AG10803 (cell line): ENCODE results near the gene LRRD1.

ENCODE experiments used
- DNase-seq: peaks from one replicate; pipeline ENCODE4 v3.0.0; 2010; ENCODE audit warnings: low read depth
- H3K4me3 ChIP-seq: 2 replicates; pipeline ENCODE4 v1.5.1; 2011; ENCODE audit warnings: mild to moderate bottlenecking, low read length, control low read depth
- CTCF ChIP-seq: conservative IDR thresholded peaks from 2 replicates; pipeline ENCODE4 v1.5.1; 2011; ENCODE audit warnings: mild to moderate bottlenecking, low read length, control low read depth, inconsistent platforms

The LRRD1 gene

GRCh38 chr7:92135052-92135889 lies 43.7 kb downstream of the LRRD1 start:
- peak; percentile 8 for DNase-seq
- H3K4me3 ChIP-seq = peak overlapping the region; percentile 88
- TF ChIP-seq CTCF = no peak

- DNase-seq = peak; percentile 91
- H3K4me3 ChIP-seq = peak within 1 kb of the TSS; percentile 88
- 0 out of 2 replicates have a peak, but pooled peaks have one; percentile 5 for TF ChIP-seq CTCF
Observed at GRCh38 chr7:92134271-92135051, 44.5 kb downstream of the LRRD1 start, which contains the start of gene CYP51A1. Gene CYP51A1, minus strand, starts transcription at chr7:92134477. Its CDS starts 113 bp downstream, at chr7:92134364.

- peak; percentile 38 for DNase-seq
- peak overlapping the region; percentile 88 for H3K4me3 ChIP-seq
- TF ChIP-seq CTCF = peak; percentile 72
Observed at GRCh38 chr7:92133737-92134270, 45.1 kb downstream of the LRRD1 start.

- TF ChIP-seq CTCF = no peak
- DNase-seq = peak; percentile 40
- H3K4me3 ChIP-seq = peak overlapping the region; percentile 88
Observed at GRCh38 chr7:92133133-92133736, 45.7 kb downstream of the LRRD1 start.

GRCh38 chr7:92131764-92132330 lies 47.1 kb downstream of the LRRD1 start:
- DNase-seq = no peak
- no peak for TF ChIP-seq CTCF
- no peak overlapping the region for H3K4me3 ChIP-seq

GRCh38 chr7:92131093-92131492 lies 47.8 kb downstream of the LRRD1 start:
- H3K4me3 ChIP-seq = no peak overlapping the region
- no peak for DNase-seq
- TF ChIP-seq CTCF = no peak
